Stimulated activated CD8-positive, alpha-beta memory T cell treated with anti-CD3 and anti-CD28 coated beads, Interleukin-15, amount 100 ng/mL, for 1 hour (primary cell): Measurements from ENCODE around the gene WDR90.

Experiments used
- DNase-seq: peaks from one replicate; pipeline ENCODE4 v3.0.0-alpha.2; 2020; ENCODE audit warnings: low read depth

WDR90 gene

GRCh38 chr16:660459-661183 is 11.5 kb downstream of the WDR90 start:
- DNase-seq: no peak

GRCh38 chr16:661184-661821 is 12.1 kb downstream of the WDR90 start:
- DNase-seq: no peak

GRCh38 chr16:662095-662494 is 12.9 kb downstream of the WDR90 start:
- DNase-seq: no peak

- no peak for DNase-seq
Measured at GRCh38 chr16:662597-662996, 13.4 kb downstream of the WDR90 start.

GRCh38 chr16:666572-666971 is 17.4 kb downstream of the WDR90 start:
- DNase-seq: no peak

DNA sequence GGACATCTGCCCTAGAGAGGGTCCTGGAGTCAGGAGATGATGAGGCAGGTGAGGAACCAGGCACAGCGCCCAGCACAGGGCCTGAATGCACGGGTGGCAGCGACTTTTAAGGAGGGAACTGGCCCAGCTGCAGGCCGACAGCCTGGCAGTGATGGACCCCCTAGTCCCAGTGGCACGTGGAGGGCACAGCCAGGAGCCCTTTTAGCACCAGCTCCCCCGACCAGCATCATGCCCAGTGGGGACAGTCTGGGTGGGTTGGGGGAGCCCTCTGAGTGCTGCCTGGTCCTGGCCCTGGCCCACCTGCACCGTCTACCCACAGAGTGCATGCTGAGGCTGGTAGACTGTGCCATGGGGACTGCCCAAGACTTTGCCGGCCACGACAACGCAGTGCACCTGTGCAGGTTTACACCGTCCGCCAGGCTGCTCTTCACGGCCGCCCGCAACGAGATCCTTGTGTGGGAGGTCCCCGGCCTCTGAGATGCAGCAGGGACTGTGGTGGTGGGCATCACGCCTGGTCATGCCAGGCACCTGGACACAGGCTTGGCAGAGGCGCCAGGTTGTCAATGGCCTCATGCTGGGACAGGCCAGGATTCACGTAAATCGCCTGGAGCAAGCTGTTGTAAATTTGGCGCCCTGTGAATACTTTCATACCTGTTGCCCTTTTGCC is 18.1 kb downstream of the WDR90 start:
- DNase-seq: no peak

GRCh38 chr16:667780-668518 is 18.8 kb downstream of the WDR90 start, which contains the start of gene RHOT2:
Gene RHOT2, plus strand, starts transcription at chr16:668132. Its CDS starts 68 bp downstream, at chr16:668200.
- peak; percentile 79 for DNase-seq

GRCh38 chr16:668519-669171 is 19.5 kb downstream of the WDR90 start:
- no peak for DNase-seq

DNA sequence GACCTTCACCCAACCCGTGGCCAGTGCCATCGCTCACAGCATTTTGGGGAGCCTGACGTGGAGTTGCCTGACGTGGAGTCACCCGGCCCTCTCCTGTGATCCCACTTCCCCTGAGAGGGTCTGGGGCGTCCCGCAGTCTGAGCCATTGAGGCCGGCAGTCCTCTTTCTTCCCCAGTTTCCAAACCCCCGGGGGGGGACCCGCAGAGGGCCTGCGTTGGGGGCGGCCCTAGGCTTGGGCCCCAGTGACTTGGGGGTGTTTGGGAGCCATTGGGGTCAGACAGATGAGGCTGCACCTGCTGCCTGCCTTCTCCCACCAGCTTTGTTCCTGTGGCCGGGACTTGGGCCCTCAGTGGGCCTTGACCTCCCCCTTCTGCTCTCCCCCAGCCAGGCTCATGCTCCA is 20.5 kb downstream of the WDR90 start:
- no peak for DNase-seq

DNA sequence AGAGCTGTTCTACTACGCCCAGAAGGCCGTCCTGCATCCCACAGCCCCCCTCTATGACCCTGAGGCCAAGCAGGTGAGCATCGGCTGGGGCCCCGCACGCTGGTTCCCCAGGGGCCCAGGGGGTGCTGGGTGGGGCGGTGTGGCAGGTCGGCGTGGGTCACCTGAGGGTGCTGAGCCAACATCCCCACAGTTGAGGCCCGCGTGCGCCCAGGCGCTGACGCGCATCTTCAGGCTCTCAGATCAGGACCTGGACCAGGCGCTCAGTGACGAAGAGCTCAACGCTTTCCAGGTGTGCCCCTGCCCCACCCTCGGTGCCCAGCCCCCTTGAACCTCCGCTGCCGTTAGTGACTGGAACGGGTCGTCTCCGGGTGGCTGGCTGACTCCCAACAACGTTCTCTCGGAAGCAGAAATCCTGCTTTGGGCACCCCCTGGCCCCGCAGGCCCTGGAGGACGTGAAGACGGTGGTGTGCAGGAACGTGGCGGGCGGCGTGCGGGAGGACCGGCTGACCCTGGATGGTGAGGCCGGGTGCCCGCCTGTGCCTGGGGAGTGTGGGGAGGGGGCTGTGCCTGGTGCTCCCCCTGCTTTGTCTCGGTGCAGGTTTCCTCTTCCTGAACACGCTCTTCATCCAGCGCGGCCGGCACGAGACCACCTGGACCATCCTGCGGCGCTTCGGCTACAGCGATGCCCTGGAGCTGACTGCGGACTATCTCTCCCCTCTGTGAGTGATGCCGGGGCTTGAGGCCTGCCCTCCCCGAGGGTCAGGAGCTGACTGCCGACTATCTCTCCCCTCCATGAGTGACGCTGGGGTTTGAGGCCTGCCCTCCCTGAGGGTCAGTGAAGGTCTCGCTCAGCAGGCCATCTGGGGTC is 21.6 kb downstream of the WDR90 start:
- DNase-seq: no peak

DNA sequence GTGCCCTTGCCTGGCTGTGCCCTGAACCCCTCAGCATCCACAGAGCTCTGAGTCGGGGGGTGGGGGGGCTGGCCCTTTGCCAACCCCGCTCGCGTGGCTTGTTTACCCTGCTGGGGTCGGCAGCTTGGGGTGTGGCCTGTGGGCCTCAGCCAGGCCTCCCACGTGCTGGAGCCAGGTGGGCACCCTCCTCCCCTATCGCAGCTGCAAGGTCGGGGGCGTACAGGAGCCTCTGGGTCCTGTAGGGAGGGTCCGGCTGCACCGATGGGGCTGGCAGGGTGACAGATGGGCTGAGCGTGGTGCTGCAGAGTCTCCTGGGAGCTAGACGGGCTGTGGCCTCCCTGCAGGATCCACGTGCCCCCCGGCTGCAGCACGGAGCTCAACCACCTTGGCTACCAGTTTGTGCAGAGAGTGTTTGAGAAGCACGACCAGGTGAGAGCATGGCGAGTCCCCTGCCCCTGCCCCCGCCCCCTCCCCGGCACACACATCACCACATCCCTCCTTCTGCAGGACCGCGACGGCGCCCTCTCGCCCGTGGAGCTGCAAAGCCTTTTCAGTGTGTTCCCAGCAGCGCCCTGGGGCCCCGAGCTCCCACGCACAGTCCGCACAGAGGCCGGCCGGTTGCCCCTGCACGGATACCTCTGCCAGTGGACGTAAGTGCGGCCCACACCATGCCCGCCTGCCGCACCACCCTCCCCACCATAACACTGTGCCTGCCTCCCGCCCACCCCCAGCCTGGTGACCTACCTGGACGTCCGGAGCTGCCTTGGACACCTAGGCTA is 22.4 kb downstream of the WDR90 start:
- DNase-seq: no peak

DNA sequence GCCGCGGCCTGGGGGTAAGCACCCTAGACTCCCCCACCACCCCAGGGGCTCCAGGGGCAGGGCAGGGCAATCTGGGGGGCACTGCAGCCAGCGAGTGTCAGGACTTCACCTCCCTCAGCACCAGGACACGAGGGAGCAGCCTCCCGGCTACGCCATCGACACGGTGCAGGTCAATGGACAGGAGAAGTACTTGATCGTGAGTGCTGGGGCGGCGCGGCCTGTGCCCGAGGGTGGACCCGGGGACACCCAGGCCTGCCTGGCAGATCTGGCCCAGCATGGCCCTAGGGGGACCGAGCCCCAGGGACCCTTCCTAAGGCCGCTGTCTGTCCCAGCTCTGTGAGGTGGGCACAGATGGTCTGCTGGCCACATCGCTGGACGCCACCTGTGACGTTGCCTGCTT is 23.2 kb downstream of the WDR90 start:
- no peak for DNase-seq

DNA sequence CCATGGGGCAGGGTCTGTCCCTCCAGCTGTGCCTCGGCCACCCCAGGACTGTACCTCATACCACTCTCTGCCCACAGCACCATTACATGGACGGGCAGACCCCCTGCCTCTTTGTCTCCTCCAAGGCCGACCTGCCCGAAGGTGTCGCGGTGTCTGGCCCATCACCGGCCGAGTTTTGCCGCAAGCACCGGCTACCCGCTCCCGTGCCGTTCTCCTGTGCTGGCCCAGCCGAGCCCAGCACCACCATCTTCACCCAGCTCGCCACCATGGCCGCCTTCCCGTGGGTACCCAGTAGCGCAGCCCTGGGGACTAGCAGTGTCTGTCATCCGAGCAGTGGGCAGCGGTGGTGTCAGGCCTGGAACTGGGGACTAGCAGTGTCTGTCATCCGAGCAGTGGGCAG is 23.7 kb downstream of the WDR90 start:
- no peak for DNase-seq

DNA sequence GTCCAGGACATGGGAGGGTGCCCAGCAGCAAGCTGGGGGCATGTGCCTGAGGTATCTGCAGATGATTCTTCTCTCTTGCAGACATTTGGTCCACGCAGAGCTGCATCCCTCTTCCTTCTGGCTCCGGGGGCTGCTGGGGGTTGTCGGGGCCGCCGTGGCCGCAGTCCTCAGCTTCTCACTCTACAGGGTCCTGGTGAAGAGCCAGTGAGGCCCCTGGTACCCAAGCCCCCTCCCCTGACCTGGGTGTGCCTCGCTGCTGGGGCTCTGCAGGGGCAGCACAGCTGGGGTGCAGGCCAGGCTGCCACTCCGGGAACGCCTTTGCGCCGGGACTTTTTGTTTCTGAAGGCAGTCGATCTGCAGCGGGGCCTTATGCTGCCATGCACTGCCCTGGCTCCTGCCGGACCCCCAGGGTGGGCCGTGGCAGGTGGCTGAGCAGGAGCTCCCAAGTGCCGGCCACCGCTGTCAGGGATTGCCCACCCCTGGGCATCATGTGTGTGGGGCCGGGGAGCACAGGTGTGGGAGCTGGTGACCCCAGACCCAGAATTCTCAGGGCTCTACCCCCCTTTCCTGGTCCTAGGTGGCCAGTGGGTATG is 24.3 kb downstream of the WDR90 start:
- DNase-seq: no peak

DNA sequence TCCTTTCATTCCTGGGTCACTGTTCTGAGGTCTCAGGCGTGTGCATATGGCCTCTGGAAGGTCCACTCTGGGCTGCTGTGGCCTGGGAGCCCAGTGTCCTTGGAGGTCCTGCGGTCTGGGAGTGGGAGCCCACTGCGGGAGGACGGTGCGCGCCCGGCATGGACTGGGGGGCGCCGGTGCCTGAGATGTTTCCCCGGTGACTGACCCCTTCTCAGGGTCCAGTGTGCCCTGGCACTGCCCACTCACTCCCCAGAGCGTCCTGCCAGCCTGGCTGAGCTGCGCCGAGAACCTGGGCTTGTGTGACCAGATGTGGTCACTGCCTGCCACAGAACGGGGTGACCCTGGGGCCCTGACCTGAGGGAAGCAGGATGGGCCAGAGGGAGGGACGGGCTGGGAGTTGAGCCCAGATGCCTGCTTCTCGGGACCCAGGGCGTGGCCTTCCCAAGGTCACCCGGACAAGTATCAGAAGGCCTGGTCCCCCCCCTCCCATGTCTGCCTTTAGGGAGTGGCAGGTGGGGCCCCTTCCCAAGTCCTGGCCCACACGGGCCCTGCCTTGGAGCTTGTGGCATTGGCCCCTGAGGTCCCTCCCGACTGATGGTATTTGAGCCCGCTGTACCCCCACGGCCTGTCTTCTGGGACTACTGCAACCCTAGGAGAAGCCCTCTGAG is 25.2 kb downstream of the WDR90 start:
- no peak for DNase-seq

DNA sequence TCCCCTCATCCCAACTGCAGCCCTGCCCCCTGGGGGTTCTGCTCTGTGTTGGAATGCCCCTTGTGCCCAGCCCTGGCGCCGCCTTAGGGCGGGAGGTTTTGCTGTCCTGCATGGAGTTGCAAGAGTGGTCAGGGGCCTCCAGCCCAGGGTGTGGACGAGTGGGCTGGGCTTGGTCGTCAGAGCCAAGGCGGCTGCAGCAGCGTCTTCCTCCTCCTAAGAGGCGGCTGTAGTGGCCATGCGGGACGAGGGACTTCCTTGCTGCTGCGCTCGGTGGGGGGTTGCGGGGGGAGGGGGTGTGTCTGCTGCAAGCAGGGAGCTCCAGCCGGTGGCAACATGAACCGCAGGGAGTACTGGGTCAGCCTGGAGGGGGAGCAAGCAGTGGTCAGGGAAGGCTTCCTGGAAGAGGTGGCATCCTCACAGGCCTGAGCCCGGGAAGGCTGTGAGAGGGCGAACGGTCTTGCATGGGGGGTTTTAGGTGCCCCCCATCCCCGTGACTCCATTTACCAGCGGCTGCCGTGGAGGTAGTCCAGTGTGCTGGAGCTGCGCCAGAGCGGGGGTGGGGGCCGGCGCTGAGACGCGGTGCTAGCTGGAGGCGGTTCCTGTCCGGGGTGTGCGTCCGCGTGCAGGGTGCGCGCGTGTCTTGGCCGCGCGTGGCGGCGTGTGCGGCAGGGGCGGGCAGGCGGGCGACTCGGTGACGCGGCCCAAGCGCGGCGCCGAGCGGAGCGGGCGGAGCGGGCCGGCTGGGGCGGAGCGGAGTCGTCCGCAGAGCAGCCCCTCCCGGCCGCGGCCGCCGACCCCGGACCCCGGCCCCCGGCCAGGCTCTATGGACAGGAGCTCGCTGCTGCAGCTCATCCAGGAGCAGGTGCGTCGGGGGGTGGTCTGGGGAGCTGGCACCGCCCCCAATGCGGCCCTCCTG is 26.1 kb downstream of the WDR90 start, which contains the start of gene RHBDL1:
Gene RHBDL1, plus strand, starts transcription at position 704 of the 916 bp plus-strand sequence. Its CDS starts 120 bp downstream, at position 824.
- DNase-seq: no peak

DNA sequence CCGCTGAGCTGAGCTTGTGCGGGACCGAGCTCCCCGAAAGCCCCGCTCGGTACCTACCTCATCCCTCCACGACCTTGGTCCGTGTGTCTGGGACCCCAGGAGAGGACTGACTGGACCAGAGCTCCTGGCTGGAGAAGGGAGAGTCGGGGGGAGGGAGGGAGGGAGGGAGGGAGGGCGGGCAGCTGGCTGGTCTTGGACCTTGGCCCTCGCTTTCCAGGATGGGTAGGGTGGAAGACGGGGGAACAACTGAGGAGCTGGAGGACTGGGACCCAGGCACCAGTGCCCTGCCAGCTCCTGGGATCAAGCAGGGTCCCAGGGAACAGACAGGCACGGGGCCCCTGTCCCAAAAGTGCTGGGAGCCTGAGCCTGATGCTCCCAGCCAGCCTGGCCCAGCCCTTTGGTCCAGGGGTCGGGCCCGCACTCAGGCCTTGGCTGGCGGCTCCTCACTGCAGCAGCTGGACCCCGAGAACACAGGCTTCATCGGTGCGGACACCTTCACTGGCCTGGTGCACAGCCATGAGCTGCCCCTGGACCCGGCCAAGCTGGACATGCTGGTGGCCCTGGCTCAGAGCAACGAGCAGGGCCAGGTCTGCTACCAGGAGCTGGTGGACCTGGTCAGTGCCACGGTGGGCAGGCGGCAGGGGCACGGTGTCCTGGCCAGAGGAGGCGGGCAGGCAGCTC is 26.9 kb downstream of the WDR90 start:
- DNase-seq: no peak

DNA sequence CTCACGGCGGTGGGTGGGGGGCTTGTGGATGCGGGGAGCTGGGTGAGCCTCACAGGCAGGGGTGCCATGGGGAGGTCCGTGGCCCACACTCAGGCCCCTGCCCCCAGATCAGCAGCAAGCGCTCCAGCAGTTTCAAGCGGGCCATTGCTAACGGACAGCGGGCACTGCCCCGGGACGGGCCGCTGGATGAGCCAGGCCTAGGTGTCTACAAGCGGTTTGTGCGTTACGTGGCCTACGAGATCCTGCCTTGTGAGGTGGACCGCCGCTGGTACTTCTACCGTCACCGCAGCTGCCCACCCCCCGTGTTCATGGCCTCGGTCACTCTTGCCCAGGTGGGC is 27.4 kb downstream of the WDR90 start:
- DNase-seq: no peak
